Gastrocnemius medialis (tissue), 4 donors: ENCODE data around the gene ADGRV1. TPM values are rescaled to one million over a fixed set of nuclear protein-coding genes. Genes with fewer than 3 reads are reported as not detected.
A peak's percentile ranks its signal among the peaks of the same experiment; 100 is the strongest.

ENCODE experiments used
- ATAC-seq, 2 donors: fragments of 150-250 bp; one replicate each; pipeline ENCODE4 v1.9.1; 2016
- DNase-seq, 2 donors: peaks; one replicate each; pipeline ENCODE4 v3.0.0-alpha.2; 2019
- H3K27ac ChIP-seq, 4 donors: fragments of 200-600 bp; sonication (generic); 1 replicate in 1 of 4; 2 replicates in 3 of 4; pipeline ENCODE4 v1.5.1; 2016 to 2018; ENCODE audit warnings: mild to moderate bottlenecking in 2 of 4, moderate library complexity in 1 of 4
- H3K27me3 ChIP-seq, 3 donors: fragments of 200-600 bp; sonication (generic) in 2 of 3; 1 replicate in 1 of 3; 2 replicates in 2 of 3; pipeline versions ENCODE4 v1.5.1 to v1.6.0; 2016 to 2019; ENCODE audit warnings: mild to moderate bottlenecking in 1 of 3, moderate library complexity in 1 of 3
- H3K36me3 ChIP-seq, 2 donors: fragments of 200-600 bp; sonication (generic) in 1 of 2; one replicate each; pipeline ENCODE4 v1.5.1; 2017 to 2018
- H3K4me1 ChIP-seq, 2 donors: fragments of 200-600 bp; sonication (generic) in 1 of 2; one replicate each; pipeline ENCODE4 v1.5.1; 2016 to 2017; ENCODE audit warnings: mild to moderate bottlenecking in 2 of 2
- H3K4me3 ChIP-seq, 4 donors: fragments of 200-600 bp; sonication (generic) in 3 of 4; 1 replicate in 1 of 4; 2 replicates in 3 of 4; pipeline ENCODE4 v1.5.1; 2016 to 2019; ENCODE audit warnings: mild to moderate bottlenecking in 2 of 4
- H3K9me3 ChIP-seq, 3 donors: fragments of 200-600 bp; sonication (generic) in 2 of 3; 1 replicate in 1 of 3; 2 replicates in 2 of 3; pipeline ENCODE4 v1.5.1; 2016 to 2019
- CTCF ChIP-seq, 5 experiments: fragments of 450-650 bp in 3 of 5; fragments of 200-600 bp in 2 of 5; sonication (generic) in 2 of 5; IDR thresholded peaks in 4 of 5; conservative IDR thresholded peaks in 1 of 5; 1 replicate in 4 of 5; 2 replicates in 1 of 5; pipeline ENCODE4 v1.5.1; 2016 to 2019; ENCODE audit warnings: antibody characterized with exemption in 5 of 5, mild to moderate bottlenecking in 3 of 5, moderate library complexity in 3 of 5
- POLR2A ChIP-seq, 2 donors: fragments of 450-650 bp; IDR thresholded peaks; one replicate each; pipeline ENCODE4 v1.6.1; 2017; ENCODE audit warnings: antibody characterized with exemption in 2 of 2, mild to moderate bottlenecking in 2 of 2, moderate library complexity in 2 of 2
- in situ Hi-C, 4 donors: fragments of 200-750 bp; cut with MboI; loops; one replicate each; pipeline versions ENCODE4 v1.15.0 to v1.8.0; 2017; ENCODE audit warnings: low sequenced_read_pairs in 4 of 4
- intact Hi-C: fragments of 100-400 bp; cut with DNase I; formaldehyde crosslinking; loops from one replicate; pipeline ENCODE4 v1.15.1; 2023; ENCODE audit warnings: low total_unique reads
- total RNA-seq, 4 donors: library from RNA; depleted of rRNA; stranded (reverse); fragments of >200 nt; gene quantifications; one replicate each; pipeline versions ENCODE4 v1.1.0 to v1.2.3, GENCODE V29; 2016

ADGRV1 gene
- total RNA-seq, 4 donors from 2014 or later, result 0.22 to 0.41 TPM; not detected in 2

GRCh38 chr5:91194824-91195381 is 636.3 kb downstream of the ADGRV1 start:
- peak in 1 of 2 donors; percentile 47 for ATAC-seq

DNA sequence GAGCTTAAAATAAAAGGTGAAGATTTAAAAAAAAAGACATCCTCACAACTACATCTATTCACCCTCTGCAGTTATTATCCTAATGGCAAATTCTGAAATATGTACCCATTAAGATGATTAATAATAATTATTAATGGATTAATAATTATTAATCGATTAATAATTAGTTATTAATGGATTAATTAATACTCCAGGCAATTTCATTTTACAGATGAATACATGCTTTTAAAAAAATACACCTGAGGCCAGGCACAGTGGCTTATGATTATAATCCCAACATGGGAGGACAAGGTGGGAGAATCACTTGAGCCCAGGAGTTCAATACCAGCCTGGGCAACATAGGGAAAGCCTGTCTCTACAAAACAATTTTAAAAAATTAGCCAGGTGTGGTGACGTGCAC is 642.1 kb downstream of the ADGRV1 start:
- H3K27ac ChIP-seq, result no peak overlapping the region
- H3K9me3 ChIP-seq, result no peaks in the 10 kb centered on the region
- in situ Hi-C loops (no loop called here), intact Hi-C loops (no loop called here)
- H3K4me1 ChIP-seq, result no peaks in the 10 kb centered on the region
- no peak overlapping the region for H3K4me3 ChIP-seq
- TF ChIP-seq CTCF (IDR thresholded peaks at IDR 0.05 in 4 of 5, conservative IDR thresholded peaks at IDR 0.05 in 1 of 5) (no peak), POLR2A (IDR thresholded peaks at IDR 0.05) (no peak)
- DNase-seq, result no peak
- H3K36me3 ChIP-seq, result no peaks in the 10 kb centered on the region
- no peak for ATAC-seq
- no peaks in the 10 kb centered on the region for H3K27me3 ChIP-seq

More at GRCh38 chr5:91194824-91195381, 636.3 kb downstream of the ADGRV1 start:
- Histone ChIP-seq H3K36me3 (no peaks in the 10 kb centered on the region), H3K4me3 (no peak overlapping the region), H3K27ac (no peak overlapping the region), H3K9me3 (no peaks in the 10 kb centered on the region), H3K27me3 (no peaks in the 10 kb centered on the region), H3K4me1 (peaks cover 0 to 9% of the 10 kb centered on the region in 2 donors)
- intact Hi-C loops (no loop called here), in situ Hi-C loops (loop anchor here in 1 of 4 donors (10.0 kb wide), 1 partner anchor 90 kb away; no protein-coding TSS in a partner anchor)
- no peak for DNase-seq
- TF ChIP-seq POLR2A (IDR thresholded peaks at IDR 0.05) (no peak), CTCF (IDR thresholded peaks at IDR 0.05 in 4 of 5, conservative IDR thresholded peaks at IDR 0.05 in 1 of 5) (no peak)

DNA sequence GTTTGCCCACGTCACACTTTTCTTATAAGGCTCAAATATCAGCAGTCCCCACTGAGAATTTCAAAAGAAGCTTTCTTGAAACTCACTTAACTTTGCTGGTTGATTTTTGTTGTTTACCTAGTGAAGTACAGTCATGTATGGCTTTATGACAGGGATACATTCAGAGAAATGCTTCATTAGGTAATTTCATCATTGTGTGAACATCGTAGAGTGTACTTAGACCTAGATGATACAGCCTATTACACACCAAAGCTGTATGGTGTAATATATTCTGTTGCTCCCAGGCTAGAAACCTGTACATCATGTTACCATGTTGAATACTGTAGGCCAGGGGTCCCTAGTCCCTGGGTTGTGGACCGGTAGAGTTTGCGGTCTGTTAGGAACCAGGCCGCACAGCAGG is 647.5 kb downstream of the ADGRV1 start:
- ATAC-seq (no peak), DNase-seq (no peak)
- Histone ChIP-seq H3K27ac (no peak overlapping the region), H3K4me1 (peaks cover 0 to 6% of the 10 kb centered on the region in 2 donors), H3K36me3 (no peaks in the 10 kb centered on the region), H3K27me3 (no peaks in the 10 kb centered on the region), H3K9me3 (no peaks in the 10 kb centered on the region), H3K4me3 (no peak overlapping the region)
- in situ Hi-C loops, result no loop called here
- intact Hi-C loops, result no loop called here
- TF ChIP-seq CTCF (IDR thresholded peaks at IDR 0.05 in 4 of 5, conservative IDR thresholded peaks at IDR 0.05 in 1 of 5) (no peak), POLR2A (IDR thresholded peaks at IDR 0.05) (no peak)

DNA sequence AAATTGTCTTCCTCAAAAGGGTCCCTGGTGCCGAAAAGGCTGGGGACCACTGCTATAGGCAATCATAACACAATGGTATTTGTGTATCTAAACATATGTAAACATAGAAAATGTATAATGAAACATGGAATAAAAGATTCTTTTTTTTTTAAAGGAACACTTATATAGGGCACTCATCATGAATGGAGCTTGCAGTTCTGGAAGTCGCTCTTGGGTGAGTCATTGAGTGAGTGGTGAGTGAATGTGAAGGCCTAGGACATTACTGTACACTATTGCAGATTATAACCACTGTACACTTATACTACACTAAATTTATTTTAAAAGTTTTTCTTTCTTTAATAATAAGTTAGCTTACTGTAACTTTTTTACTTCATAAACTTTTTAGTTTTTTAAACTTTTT is 648.1 kb downstream of the ADGRV1 start:
- intact Hi-C loops (no loop called here), in situ Hi-C loops (no loop called here)
- Histone ChIP-seq H3K4me3 (no peak overlapping the region), H3K36me3 (no peaks in the 10 kb centered on the region), H3K27ac (no peak overlapping the region), H3K27me3 (no peaks in the 10 kb centered on the region), H3K4me1 (peaks cover under 1 to 13% of the 10 kb centered on the region in 2 donors), H3K9me3 (no peaks in the 10 kb centered on the region)
- ATAC-seq, result no peak
- no peak for DNase-seq
- TF ChIP-seq POLR2A (IDR thresholded peaks at IDR 0.05) (no peak), CTCF (IDR thresholded peaks at IDR 0.05 in 4 of 5, conservative IDR thresholded peaks at IDR 0.05 in 1 of 5) (no peak)

- intact Hi-C loops (no loop called here), in situ Hi-C loops (no loop called here)
- no peak for TF ChIP-seq CTCF (IDR thresholded peaks at IDR 0.05 in 4 of 5, conservative IDR thresholded peaks at IDR 0.05 in 1 of 5)
- TF ChIP-seq POLR2A (IDR thresholded peaks at IDR 0.05), result no peak
- H3K9me3 ChIP-seq, result no peaks in the 10 kb centered on the region
- peaks cover 6 to 17% of the 10 kb centered on the region in 2 donors for H3K4me1 ChIP-seq
- H3K27ac ChIP-seq, result no peak overlapping the region
- H3K36me3 ChIP-seq, result no peaks in the 10 kb centered on the region
- no peak overlapping the region for H3K4me3 ChIP-seq
- ATAC-seq, result no peak
- no peaks in the 10 kb centered on the region for H3K27me3 ChIP-seq
- no peak for DNase-seq
Observed at GRCh38 chr5:91207248-91207647, 648.7 kb downstream of the ADGRV1 start.
